GM23248 (cell line): ENCODE measurements around the gene TRABD.

ENCODE experiments used
- EZH2 ChIP-seq: fragments of 200-600 bp; sonication (generic); IDR thresholded peaks from 2 replicates; pipeline ENCODE4 v1.6.1; 2018; ENCODE audit warnings: antibody characterized with exemption, mild to moderate bottlenecking; ENCODE audit not compliant: insufficient read depth, poor library complexity, severe bottlenecking
- EZH2phosphoT487 ChIP-seq: fragments of 200-600 bp; sonication (generic); IDR thresholded peaks from 2 replicates; pipeline ENCODE4 v1.6.1; 2018; ENCODE audit warnings: antibody characterized with exemption, moderate library complexity, mild to moderate bottlenecking, low read depth; ENCODE audit not compliant: insufficient read depth

DNA sequence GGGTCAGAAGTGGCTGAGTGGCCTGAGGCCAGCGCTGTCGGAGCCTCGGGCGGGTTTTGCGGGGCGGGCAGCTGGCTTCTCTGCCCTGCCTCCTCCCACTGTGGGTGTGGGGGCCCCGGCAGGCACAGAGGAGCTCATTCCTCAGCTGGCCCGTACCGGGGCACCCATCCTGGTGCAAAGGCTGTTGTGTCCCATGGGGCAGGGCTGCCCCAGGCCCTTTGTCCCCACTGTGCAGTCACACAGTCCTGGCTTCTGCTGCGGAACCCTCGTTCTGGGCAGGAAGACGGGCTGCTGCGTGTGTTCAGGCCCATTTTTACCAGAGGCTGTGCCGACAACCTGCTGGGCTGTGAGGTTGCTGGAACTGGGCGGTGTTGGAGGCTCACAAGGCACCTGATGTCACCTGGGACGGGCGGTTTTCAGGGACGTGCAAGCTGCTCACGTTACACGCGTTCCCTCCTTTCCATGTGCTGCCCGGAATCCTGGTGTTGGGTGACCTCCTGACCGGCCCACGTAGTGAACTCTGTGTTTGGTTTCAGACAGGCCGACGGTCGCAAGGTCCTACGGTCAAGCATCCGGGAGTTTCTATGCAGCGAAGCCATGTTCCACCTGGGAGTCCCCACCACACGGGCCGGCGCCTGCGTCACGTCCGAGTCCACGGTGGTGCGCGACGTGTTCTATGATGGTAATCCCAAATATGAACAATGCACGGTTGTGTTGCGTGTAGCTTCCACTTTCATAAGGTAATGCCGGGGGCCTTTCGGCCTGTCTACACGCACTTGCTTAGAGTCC lies 20.3 kb downstream of the TRABD start:
- no peak for TF ChIP-seq EZH2phosphoT487
- TF ChIP-seq EZH2, result no peak
